H1 (cell line): ENCODE results near the gene GRXCR2. TPM values are rescaled to one million over a fixed set of nuclear protein-coding genes. Genes with fewer than 3 reads are reported as not detected.

ENCODE experiments used
- EZH2 ChIP-seq: fragments of 200-600 bp; sonication (generic); IDR thresholded peaks from 2 replicates; pipeline ENCODE4 v1.7.1; 2012; ENCODE audit warnings: low read depth, mild to moderate bottlenecking, moderate library complexity, low read length, inconsistent platforms; ENCODE audit not compliant: severe bottlenecking
- HDAC6 ChIP-seq: IDR thresholded peaks from one replicate; pipeline ENCODE4 v1.7.1; 2012; ENCODE audit warnings: low read depth, mild to moderate bottlenecking, inconsistent platforms, low read length, moderate library complexity
- RBBP5 ChIP-seq: IDR thresholded peaks from 2 replicates; pipeline ENCODE4 v1.7.1; 2012; ENCODE audit warnings: low read depth, mild to moderate bottlenecking, inconsistent platforms, low read length, moderate library complexity, borderline replicate concordance
- SIRT6 ChIP-seq: IDR thresholded peaks from one replicate; pipeline ENCODE4 v1.7.1; 2012; ENCODE audit warnings: low read length, inconsistent platforms
- SUZ12 ChIP-seq: fragments of 200-600 bp; sonication (generic); IDR thresholded peaks from 2 replicates; pipeline ENCODE4 v1.6.1; 2012; ENCODE audit warnings: mild to moderate bottlenecking, inconsistent platforms, low read length, moderate library complexity, mixed read lengths
- polyA plus RNA-seq, 7 experiments: library from polyadenylated mRNA; depleted of rRNA in 3 of 7; stranded (reverse) in 5 of 7; unstranded in 2 of 7; fragments of >200 nt in 5 of 7; fragments of 200-250 nt in 2 of 7; gene quantifications; 1 replicate in 5 of 7; 2 replicates in 1 of 7; 4 replicates in 1 of 7; pipeline versions ENCODE4 v1.2.1 to v1.2.3, GENCODE V29; 2011 to 2013; ENCODE audit warnings: missing spikeins in 2 of 7, mixed read lengths in 2 of 7
- total RNA-seq: library from RNA; stranded (reverse); fragmentation: NEBNext Ultra II Directional; extraction: Animal tissue kit (Norgen Biotek cat#: 25700); gene quantifications from 2 replicates; pipeline ENCODE4 v1.2.1, GENCODE V29; 2021

The GRXCR2 gene
- total and polyA plus RNA-seq, 2 of the 8 experiments (the other 6 are each of a cell fraction or from before 2014, with no cell fraction given) = not detected

DNA sequence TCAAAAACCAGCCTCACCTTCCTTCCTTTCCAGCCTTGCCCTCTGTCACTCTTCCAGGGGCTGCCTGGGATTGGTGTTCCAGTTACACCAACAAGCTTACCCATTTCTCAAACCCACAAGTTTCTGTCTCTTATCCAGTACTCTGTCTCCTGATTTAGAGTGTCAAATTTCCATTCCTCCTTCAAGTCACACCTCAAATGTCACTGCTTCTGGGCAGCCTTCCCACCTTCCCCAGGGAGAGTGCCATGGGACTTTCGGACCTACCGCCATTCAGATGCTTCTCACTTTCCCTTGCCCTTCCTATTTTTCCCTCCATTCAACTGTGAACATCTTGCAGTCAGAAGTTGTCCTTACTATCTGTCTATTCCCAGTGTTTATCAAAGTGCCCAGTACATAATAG, 2.0 kb upstream of the GRXCR2 start (continued):
- TF ChIP-seq SUZ12 (no peak), EZH2 (no peak), HDAC6 (no peak), SIRT6 (no peak), RBBP5 (no peak)
- TF ChIP-seq, all 59 proteins: peak for 0
